GM21528 (cell line): ENCODE results near the gene SPECC1L.

Experiments
- ATAC-seq: cut with Tn5 transposase; IDR thresholded peaks from one replicate; pipeline ENCODE4 v1.9.1; 2021; ENCODE audit warnings: mild to moderate bottlenecking, moderate library complexity; ENCODE audit not compliant: unreplicated experiment, low FRiP score

Gene SPECC1L

DNA sequence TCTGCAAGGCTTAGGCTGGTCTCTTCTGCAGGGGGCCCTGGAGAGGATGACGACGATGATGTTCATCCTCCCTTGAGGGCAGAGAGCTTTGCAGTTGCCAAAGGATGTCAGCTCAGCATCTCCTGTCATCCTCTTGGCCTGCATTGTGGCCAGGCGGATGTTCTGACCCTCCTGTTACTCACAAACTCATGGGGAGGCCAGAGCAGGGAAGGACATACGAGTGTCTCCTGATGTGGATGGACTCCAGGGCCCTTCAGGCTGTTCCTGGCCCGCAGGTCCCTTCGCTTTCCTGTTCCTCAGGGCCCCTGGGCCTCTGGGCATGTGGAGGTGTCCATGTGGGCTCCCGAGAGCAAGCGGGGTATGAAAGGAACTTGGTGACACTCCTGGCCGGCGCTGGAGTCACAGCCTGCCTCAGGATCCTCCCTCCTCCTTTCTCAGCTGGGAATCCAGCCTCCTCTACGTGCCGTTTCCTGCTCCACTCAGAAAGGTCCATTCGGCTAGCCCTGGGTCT is 165.3 kb downstream of the SPECC1L start:
- ATAC-seq, result no peak

- ATAC-seq, result no peak
These were observed 165.9 kb downstream of the SPECC1L start for GRCh38 chr22:24436553-24436952.

- ATAC-seq, result no peak
These were observed 166.5 kb downstream of the SPECC1L start for GRCh38 chr22:24437091-24437490.

GRCh38 chr22:24437741-24438328 is 167.2 kb downstream of the SPECC1L start:
- no peak for ATAC-seq

GRCh38 chr22:24440270-24440717 is 169.7 kb downstream of the SPECC1L start:
- ATAC-seq, result no peak

GRCh38 chr22:24440718-24441405 is 170.2 kb downstream of the SPECC1L start:
- no peak for ATAC-seq

DNA sequence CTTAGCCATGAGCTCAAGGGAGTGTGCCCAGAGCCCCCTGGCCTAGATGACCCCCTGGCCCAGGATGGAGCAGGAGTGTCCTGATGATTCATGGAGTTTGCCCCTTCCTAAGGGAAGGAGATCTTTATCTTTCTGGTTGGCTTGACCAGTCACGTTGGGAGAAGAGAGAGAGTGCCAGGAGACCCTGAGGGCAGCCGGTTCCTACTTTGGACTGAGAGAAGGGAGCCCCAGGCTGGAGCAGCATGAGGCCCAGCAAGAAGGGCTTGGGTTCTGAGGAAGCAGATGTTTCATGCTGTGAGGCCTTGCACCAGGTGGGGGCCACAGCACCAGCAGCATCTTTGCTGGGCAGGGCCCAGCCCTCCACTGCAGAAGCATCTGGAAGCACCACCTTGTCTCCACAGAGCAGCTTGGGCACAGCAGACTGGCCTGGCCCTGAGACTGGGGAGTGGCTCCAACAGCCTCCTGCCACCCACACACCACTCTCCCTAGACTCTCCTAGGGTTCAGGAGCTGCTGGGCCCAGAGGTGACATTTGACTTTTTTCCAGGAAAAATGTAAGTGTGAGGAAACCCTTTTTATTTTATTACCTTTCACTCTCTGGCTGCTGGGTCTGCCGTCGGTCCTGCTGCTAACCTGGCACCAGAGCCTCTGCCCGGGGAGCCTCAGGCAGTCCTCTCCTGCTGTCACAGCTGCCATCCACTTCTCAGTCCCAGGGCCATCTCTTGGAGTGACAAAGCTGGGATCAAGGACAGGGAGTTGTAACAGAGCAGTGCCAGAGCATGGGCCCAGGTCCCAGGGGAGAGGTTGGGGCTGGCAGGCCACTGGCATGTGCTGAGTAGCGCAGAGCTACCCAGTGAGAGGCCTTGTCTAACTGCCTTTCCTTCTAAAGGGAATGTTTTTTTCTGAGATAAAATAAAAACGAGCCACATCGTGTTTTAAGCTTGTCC is 171.0 kb downstream of the SPECC1L start:
- ATAC-seq, result no peak

DNA sequence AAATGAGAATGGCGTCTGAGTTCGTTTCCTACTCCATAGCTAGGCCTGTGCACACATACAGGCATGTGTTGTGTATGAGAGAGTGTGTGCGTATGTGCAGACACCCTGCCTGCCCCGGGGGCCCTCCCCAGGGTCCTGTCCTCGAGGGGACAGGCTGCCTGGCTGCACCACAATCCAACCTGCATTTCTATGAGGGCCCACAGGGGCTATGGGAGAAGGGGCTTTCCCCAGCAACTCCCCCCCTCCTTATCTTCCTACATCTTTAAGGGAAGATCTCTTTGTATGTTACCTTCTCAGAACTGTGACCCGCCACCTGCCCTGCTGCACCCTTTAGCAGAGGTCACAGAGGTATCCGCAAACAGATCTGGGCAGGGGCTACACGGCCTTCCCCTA is 171.7 kb downstream of the SPECC1L start:
- no peak for ATAC-seq

GRCh38 chr22:24443668-24444067 is 173.0 kb downstream of the SPECC1L start:
- ATAC-seq, result no peak

DNA sequence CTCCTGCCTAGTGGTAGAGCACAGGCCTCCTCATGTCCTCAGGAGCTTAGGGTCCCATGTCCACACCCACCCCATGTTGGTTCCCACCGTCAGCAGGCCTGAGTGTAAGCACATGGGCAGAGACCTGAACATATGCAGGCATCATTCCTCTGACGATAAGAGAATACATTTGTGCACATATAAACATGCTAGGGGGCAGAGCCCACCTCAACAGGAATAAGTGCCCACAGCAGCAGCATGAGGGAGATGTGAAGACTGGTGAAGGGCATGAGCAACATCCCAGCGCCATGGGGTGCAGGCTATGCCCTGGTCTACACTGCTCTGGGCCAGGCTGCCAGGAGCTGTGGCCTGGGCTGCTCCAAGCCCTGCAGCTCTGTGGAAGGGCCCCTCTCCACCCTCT is 173.6 kb downstream of the SPECC1L start:
- no peak for ATAC-seq

DNA sequence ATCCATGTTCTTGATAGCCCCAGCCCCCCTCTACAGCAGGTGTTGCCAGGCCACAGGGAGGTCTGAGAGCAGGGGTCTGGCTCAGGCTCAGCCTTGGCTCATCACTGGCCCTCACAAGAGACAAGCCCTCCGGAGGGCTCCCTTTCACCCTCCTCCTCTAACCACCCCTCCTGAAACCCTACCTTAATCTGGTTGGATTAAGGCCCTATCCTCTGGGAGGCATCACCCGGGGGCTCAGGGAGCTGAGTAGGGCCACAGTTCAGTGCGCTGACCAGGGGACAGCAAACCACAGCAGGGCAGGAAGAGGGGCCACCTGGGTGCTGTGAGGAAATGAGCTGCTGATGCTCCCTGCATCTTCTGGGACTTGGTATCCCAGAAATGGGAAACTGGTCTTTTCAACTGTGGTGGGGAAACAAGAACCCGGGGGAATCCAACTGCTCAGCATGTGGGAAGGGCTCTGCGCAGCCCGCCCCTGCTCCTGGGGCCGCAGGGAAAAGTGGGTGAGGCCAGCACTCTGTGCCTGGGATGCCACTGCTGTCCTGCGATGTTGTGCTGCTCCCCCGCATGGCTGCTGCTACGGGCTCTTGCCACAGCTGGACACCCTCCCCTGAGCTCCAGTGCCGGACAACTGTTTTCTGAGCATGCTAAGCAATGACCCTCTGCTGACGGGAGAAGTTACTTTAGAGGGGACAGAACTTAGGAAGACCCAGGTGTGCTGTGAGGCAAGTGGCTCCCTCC is 174.3 kb downstream of the SPECC1L start:
- no peak for ATAC-seq

DNA sequence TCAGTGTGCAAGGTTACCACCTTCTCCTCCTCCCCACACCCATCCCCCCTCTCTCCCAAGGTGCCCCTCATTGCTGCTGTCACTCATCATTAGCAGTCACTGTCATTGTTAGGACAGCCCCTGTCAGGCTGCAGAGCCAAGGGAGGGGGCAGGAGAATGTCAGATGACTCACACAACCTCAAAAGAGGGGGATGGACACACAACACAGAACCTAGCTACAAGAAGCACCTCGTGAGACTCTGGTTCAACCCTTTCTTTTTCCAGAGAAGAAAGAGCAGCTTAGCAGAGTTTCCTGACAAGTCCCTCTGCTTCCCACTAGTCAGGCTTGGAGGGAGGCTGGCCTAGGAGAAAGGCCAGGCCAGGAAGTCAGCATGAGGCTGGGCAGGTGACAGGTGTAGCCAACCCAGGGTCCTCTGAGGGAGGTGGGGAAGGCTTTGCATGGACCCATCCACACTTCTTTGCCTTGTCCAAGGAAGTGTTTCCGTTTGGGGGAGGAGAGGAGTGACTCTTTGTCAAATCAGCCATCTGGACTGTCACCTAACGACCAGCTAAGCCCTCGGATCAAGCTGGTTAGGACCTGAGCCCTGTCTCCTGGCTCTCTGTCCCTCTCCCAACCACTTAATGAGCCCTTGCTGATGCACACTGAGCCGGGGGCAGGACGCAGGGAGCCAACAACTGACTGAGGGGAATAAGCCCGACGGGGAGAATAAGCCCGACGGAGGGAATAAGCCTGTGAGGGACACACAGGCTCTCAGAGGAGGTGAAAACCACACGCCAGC is 175.0 kb downstream of the SPECC1L start:
- ATAC-seq, result no peak

GRCh38 chr22:24446260-24446611 is 175.6 kb downstream of the SPECC1L start:
- ATAC-seq, result no peak

GRCh38 chr22:24450610-24451009 is 180.0 kb downstream of the SPECC1L start:
- no peak for ATAC-seq

- no peak for ATAC-seq
These were observed 180.5 kb downstream of the SPECC1L start for GRCh38 chr22:24451162-24451561.

DNA sequence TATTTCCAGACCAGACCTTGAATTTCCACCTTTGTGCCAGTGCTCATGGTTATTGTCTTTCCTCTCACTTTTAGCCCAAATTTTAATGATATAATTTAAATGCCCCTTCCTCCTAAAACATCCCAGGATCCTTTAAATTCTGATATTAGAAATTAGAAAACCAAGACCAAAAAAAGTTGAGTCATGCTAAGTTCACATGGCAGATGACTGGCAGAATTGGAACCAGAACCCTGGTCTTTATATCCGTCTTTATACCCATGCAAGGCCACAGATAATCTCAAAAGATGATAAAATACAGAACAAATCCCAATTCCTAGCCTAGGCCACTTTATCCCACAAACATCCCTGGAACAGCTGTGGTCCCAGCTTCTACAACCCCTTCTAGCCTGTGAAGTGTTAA is 183.2 kb downstream of the SPECC1L start:
- no peak for ATAC-seq

- ATAC-seq, result no peak
These were observed 184.4 kb downstream of the SPECC1L start for GRCh38 chr22:24455039-24455438.

- no peak for ATAC-seq
These were observed 185.3 kb downstream of the SPECC1L start for GRCh38 chr22:24455751-24456426.

DNA sequence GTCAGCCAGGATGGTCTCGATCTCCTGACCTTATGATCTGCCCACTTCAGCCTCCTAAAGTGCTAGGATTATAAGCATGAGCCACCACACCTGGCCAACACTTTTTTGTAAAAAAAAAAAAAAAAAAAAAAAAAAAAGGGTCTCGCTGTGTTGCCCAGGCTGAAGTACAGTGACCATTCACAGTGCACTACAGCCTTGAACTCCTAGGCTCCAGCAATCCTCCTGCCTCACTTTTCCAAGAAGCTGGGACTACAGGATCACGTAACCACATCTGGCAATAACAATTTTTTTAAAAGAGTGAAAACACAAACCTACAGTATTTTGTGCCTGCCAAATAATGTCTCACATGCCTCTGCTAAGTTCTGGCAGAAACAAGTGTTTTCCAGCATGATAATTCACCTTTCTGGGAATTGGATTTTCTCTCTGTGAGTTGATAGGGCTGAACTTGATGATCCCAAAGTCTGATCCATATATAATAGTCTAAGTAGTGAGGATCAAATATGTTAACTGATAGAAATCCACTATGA is 187.3 kb downstream of the SPECC1L start:
- ATAC-seq, result no peak
